K562 (cell line): Measurements from ENCODE around the gene TRIM27. TPM values are rescaled to one million over a fixed set of nuclear protein-coding genes. Genes with fewer than 3 reads are reported as not detected.
A peak's percentile ranks its signal among the peaks of the same experiment; 100 is the strongest.

Source experiments
- ATAC-seq: fragments of 200-7000 bp; cut with Tn5 transposase; 3 replicates; pipeline ENCODE4 v1.9.1; 2020; ENCODE audit warnings: moderate library complexity
- BruUV-seq: library from RNA; stranded (reverse); fragments of 400-500 nt; replicated peaks from 2 replicates; lab custom pipeline; 2021; lab: Mats Ljungman, UMichigan
- CTCF ChIA-PET: fragments of 300-600 bp; formaldehyde crosslinking; extraction: SDS; loops from one replicate; lab custom pipeline; 2021; ENCODE audit warnings: low intra/inter-chr PET ratio; lab: Yijun Ruan, JAX
- POLR2A ChIA-PET: fragments of 300-600, 350-650 bp; sonication (Branson Sonifier 250); formaldehyde crosslinking; extraction: SDS; loops from one replicate; lab custom pipeline; 2021; ENCODE audit warnings: antibody characterized with exemption, inconsistent platforms; lab: Yijun Ruan, JAX
- DNase-seq, 4 experiments: peaks; one replicate each; pipeline versions ENCODE4 v3.0.0 to v3.0.0-alpha.2; 2011 to 2018; ENCODE audit warnings: low spot score in 3 of 4, mixed read lengths in 3 of 4; ENCODE audit errors: extremely low read depth in 1 of 4
- FAIRE-seq: peaks from 2 replicates; lab custom pipeline; 2011; peaks lifted over from hg19 to GRCh38; lab: Jason Lieb, UNC
- H2AFZ ChIP-seq: 2 replicates; pipeline ENCODE4 v1.6.0; 2011; ENCODE audit warnings: low read depth, low read length, control low read depth, inconsistent platforms
- H3K27ac ChIP-seq: fragments of 200-600 bp; 3 replicates; pipeline ENCODE4 v1.8.0; 2011; ENCODE audit warnings: low read depth, mild to moderate bottlenecking, control low read depth, inconsistent platforms, low read length, moderate library complexity, mixed read lengths; ENCODE audit errors: extremely low read depth
- H3K27me3 ChIP-seq, 2 experiments: fragments of 300-600 bp in 1 of 2; 2 replicates in 1 of 2; 3 replicates in 1 of 2; pipeline versions ENCODE4 v1.6.0 to v1.8.0; 2011; ENCODE audit warnings: inconsistent platforms in 2 of 2, low read length in 2 of 2, mild to moderate bottlenecking in 1 of 2, mixed read lengths in 1 of 2, moderate library complexity in 1 of 2; ENCODE audit not compliant: control insufficient read depth in 2 of 2, insufficient read depth in 2 of 2
- H3K36me3 ChIP-seq: fragments of 300-600 bp; 3 replicates; pipeline ENCODE4 v1.8.0; 2011; ENCODE audit warnings: mild to moderate bottlenecking, low read length, inconsistent platforms; ENCODE audit not compliant: control insufficient read depth, insufficient read depth
- H3K4me1 ChIP-seq, 2 experiments: fragments of 200-600 bp in 1 of 2; replicated peaks in 1 of 2; 2 replicates in 1 of 2; 3 replicates in 1 of 2; pipeline versions ENCODE4 v1.5.1 to v1.8.0; 2011; ENCODE audit warnings: inconsistent platforms in 2 of 2, low read length in 2 of 2, mild to moderate bottlenecking in 1 of 2, mixed read lengths in 1 of 2, moderate library complexity in 1 of 2; ENCODE audit not compliant: control insufficient read depth in 2 of 2, insufficient read depth in 2 of 2
- H3K4me2 ChIP-seq: 2 replicates; pipeline ENCODE4 v1.6.1; 2011; ENCODE audit warnings: low read length, control low read depth, inconsistent platforms, mixed read lengths; ENCODE audit not compliant: insufficient read depth
- H3K4me3 ChIP-seq: fragments of 200-600 bp; sonication (generic), shearing (Covaris generic); 2 replicates; pipeline ENCODE4 v1.5.1; 2016; ENCODE audit warnings: control low read depth, inconsistent platforms
- H3K79me2 ChIP-seq: fragments of 200-600 bp; 3 replicates; pipeline ENCODE4 v1.8.0; 2011; ENCODE audit warnings: low read length, inconsistent platforms; ENCODE audit not compliant: control insufficient read depth, insufficient read depth
- H3K9ac ChIP-seq, 2 experiments: 2 replicates each; pipeline versions ENCODE4 v1.6.0 to v1.6.1; 2011; ENCODE audit warnings: low read depth in 2 of 2, low read length in 2 of 2, control low read depth in 1 of 2, inconsistent platforms in 1 of 2, mild to moderate bottlenecking in 1 of 2, mixed read lengths in 1 of 2; ENCODE audit not compliant: insufficient read depth in 1 of 2
- H3K9me1 ChIP-seq: one replicate; pipeline ENCODE4 v1.6.0; 2011; ENCODE audit warnings: inconsistent platforms, mild to moderate bottlenecking, low read length, moderate library complexity; ENCODE audit not compliant: control insufficient read depth, insufficient read depth
- H3K9me3 ChIP-seq: replicated peaks from 2 replicates; pipeline ENCODE4 v1.5.1; 2011; ENCODE audit warnings: low read depth, low read length, inconsistent platforms; ENCODE audit not compliant: control insufficient read depth, insufficient read depth
- H4K20me1 ChIP-seq: replicated peaks from 2 replicates; pipeline ENCODE4 v1.6.1; 2011; ENCODE audit warnings: low read length, inconsistent platforms, mixed read lengths; ENCODE audit not compliant: control insufficient read depth, insufficient read depth
- CCNT2 ChIP-seq: IDR thresholded peaks from 2 replicates; pipeline ENCODE4 v1.6.1; 2011; ENCODE audit warnings: borderline replicate concordance, low read depth, mild to moderate bottlenecking, moderate library complexity, mixed read lengths, low read length; ENCODE audit not compliant: insufficient read length; ENCODE audit errors: extremely low read depth
- E2F3 ChIP-seq: fragments of 250-450 bp; sonication (Bioruptor Pico); IDR thresholded peaks from 2 replicates; pipeline ENCODE4 v1.4.0; 2020; ENCODE audit warnings: mild to moderate bottlenecking
- FOXO4 ChIP-seq: fragments of 450-650 bp; formaldehyde crosslinking; IDR thresholded peaks from 2 replicates; pipeline ENCODE4 v1.4.0; 2020; ENCODE audit warnings: mild to moderate bottlenecking, moderate library complexity
- RB1 ChIP-seq: fragments of 450-650 bp; IDR thresholded peaks from 2 replicates; pipeline ENCODE4 v1.6.1; 2017; ENCODE audit warnings: low read depth, mild to moderate bottlenecking
- SMARCA4 ChIP-seq: fragments of 450-650 bp; IDR thresholded peaks from 2 replicates; pipeline ENCODE4 v1.6.1; 2016
- SRF ChIP-seq, 2 experiments: fragments of 250-450, 450-650 bp in 1 of 2; sonication (Bioruptor Pico) in 1 of 2; sonication (generic) in 1 of 2; formaldehyde crosslinking; IDR thresholded peaks; 2 replicates each; pipeline versions ENCODE4 v1.5.0 to v1.5.1; 2020 to 2022; ENCODE audit warnings: mild to moderate bottlenecking in 1 of 2, missing genetic modification reagents in 1 of 2
- TAF1 ChIP-seq: IDR thresholded peaks from 2 replicates; pipeline ENCODE4 v1.6.1; 2011; ENCODE audit warnings: mild to moderate bottlenecking, low read length, moderate library complexity; ENCODE audit not compliant: insufficient read depth, control insufficient read depth, severe bottlenecking; ENCODE audit errors: extremely low read depth
- U2AF1 ChIP-seq: fragments of 200-400 bp; formaldehyde crosslinking; optimal IDR thresholded peaks from 2 replicates; pipeline ENCODE3; 2017; ENCODE audit warnings: mild to moderate bottlenecking, low read depth, low read length, moderate library complexity
- ZFPM2 ChIP-seq: fragments of 250-450 bp; sonication (Bioruptor Pico); IDR thresholded peaks from 2 replicates; pipeline ENCODE4 v1.5.1; 2022; ENCODE audit warnings: mild to moderate bottlenecking
- ZNF696 ChIP-seq: fragments of 250-450 bp; sonication (Bioruptor Pico); conservative IDR thresholded peaks from 2 replicates; pipeline ENCODE4 v1.4.0; 2020; ENCODE audit warnings: mild to moderate bottlenecking, moderate library complexity
- WGBS: fragments of 100-300 bp; shearing (Covaris generic); methylation state at CpG from one replicate; pipeline ENCODE4 v1.1.6; 2016; ENCODE audit warnings: low coverage, mixed read lengths; ENCODE audit not compliant: insufficient coverage; ENCODE audit errors: missing lambda C conversion rate; 5-methylcytosine and 5-hydroxymethylcytosine counted together
- in situ Hi-C: fragments of 300-500 bp; cut with MboI; formaldehyde crosslinking; loops from 4 replicates; pipeline ENCODE4 v1.15.0; 2018; ENCODE audit warnings: inconsistent platforms, mixed read lengths
- intact Hi-C: fragments of 100-400 bp; cut with micrococcal nuclease; formaldehyde crosslinking; loops from 2 replicates; pipeline ENCODE4 v1.14.2; 2022
- polyA plus RNA-seq, 8 experiments: library from polyadenylated mRNA; depleted of rRNA in 4 of 8; stranded (reverse) in 5 of 8; unstranded in 3 of 8; fragments of >200 nt; fragmentation: Nextera tagmentation in 2 of 8; fragmentation: Illumina TruSeq in 1 of 8; extraction: Ambion mirVana in 2 of 8; extraction: Trizol in 1 of 8; gene quantifications; 2 replicates each; pipeline versions ENCODE4 v1.2.1 to v1.2.3, GENCODE V29; 2011 to 2014; ENCODE audit warnings: inconsistent platforms in 1 of 8, missing spikeins in 1 of 8
- total RNA-seq, 7 experiments: library from RNA; depleted of rRNA in 6 of 7; stranded (reverse); fragments of >200 nt in 6 of 7; fragmentation: Illumina TruSeq in 2 of 7; extraction: Trizol in 2 of 7; gene quantifications; 2 replicates each; pipeline versions ENCODE4 v1.2.1 to v1.2.3, GENCODE V29; 2011 to 2021; ENCODE audit warnings: low replicate concordance in 1 of 7
- TF ChIP-seq, protein P1 (sequence below): sonication (generic); formaldehyde crosslinking; IDR thresholded peaks from 2 replicates; pipeline ENCODE4 v1.8.1; 2023; ENCODE audit warnings: missing genetic modification reagents, mild to moderate bottlenecking, borderline replicate concordance

TRIM27 gene
- total and polyA plus RNA-seq, 9 of the 15 experiments (the other 6 are each of a cell fraction or from before 2014, with no cell fraction given): 37.7 to 235 (median 122) TPM

- TF ChIP-seq RB1: peak; percentile 85
- no peak for TF ChIP-seq ZNF696 (CRISPR knock-in tag)
- TF ChIP-seq E2F3 (CRISPR knock-in tag): no peak
Observed at GRCh38 chr6:28943557-28944411, 20.0 kb upstream of the TRIM27 start (continued).

DNA sequence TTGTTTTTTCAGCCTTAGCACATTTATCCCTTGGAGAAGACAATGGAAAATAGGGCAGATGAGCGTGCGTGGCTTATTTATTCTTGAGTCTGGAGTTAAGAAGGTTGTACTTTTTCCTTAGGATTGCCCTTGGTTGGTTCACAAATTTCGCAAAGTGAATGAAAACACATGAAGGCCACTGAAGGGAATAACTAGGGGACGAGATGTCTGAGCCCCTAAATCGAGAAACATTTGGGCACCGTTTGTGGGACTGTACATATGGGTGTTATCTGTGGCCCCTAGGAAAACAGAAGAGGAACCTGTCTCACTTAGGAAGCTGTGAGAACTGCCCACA lies 19.4 kb upstream of the TRIM27 start:
- peak overlapping the region; percentile 94 for H3K27ac ChIP-seq
- CTCF ChIA-PET: interaction anchor here (0.6 to 1.7 kb wide), 4 partner anchors 39 to 105 kb away, joined by 4 to 6 read pairs (median 5); no protein-coding TSS in a partner anchor
- TF ChIP-seq SRF (CRISPR knock-in tag; IDR thresholded peaks at IDR 0.05): peak in 1 of 2 experiments; percentile 57; a peak in 1 of 4 replicates
- no peak for TF ChIP-seq ZFPM2 (CRISPR knock-in tag)
- TF ChIP-seq FOXO4 (CRISPR knock-in tag): no peak
- TF ChIP-seq U2AF1: no peak
- TF ChIP-seq, protein P1, sequence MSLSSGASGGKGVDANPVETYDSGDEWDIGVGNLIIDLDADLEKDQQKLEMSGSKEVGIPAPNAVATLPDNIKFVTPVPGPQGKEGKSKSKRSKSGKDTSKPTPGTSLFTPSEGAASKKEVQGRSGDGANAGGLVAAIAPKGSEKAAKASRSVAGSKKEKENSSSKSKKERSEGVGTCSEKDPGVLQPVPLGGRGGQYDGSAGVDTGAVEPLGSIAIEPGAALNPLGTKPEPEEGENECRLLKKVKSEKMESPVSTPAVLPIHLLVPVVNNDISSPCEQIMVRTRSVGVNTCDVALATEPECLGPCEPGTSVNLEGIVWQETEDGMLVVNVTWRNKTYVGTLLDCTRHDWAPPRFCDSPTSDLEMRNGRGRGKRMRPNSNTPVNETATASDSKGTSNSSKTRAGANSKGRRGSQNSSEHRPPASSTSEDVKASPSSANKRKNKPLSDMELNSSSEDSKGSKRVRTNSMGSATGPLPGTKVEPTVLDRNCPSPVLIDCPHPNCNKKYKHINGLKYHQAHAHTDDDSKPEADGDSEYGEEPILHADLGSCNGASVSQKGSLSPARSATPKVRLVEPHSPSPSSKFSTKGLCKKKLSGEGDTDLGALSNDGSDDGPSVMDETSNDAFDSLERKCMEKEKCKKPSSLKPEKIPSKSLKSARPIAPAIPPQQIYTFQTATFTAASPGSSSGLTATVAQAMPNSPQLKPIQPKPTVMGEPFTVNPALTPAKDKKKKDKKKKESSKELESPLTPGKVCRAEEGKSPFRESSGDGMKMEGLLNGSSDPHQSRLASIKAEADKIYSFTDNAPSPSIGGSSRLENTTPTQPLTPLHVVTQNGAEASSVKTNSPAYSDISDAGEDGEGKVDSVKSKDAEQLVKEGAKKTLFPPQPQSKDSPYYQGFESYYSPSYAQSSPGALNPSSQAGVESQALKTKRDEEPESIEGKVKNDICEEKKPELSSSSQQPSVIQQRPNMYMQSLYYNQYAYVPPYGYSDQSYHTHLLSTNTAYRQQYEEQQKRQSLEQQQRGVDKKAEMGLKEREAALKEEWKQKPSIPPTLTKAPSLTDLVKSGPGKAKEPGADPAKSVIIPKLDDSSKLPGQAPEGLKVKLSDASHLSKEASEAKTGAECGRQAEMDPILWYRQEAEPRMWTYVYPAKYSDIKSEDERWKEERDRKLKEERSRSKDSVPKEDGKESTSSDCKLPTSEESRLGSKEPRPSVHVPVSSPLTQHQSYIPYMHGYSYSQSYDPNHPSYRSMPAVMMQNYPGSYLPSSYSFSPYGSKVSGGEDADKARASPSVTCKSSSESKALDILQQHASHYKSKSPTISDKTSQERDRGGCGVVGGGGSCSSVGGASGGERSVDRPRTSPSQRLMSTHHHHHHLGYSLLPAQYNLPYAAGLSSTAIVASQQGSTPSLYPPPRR (CRISPR knock-in tag): no peak
- no peak for TF ChIP-seq TAF1
- no peak for TF ChIP-seq CCNT2
- TF ChIP-seq SMARCA4: peak; percentile 38; the same call in 1 of the 2 replicates

More for the DNA sequence above, 19.4 kb upstream of the TRIM27 start:
- Histone ChIP-seq H3K27me3 (no peaks in the 10 kb centered on the region), H3K79me2 (no peaks in the 10 kb centered on the region), H3K9ac (peak overlapping the region; percentile 92 to 94), H4K20me1 (no peaks in the 10 kb centered on the region), H3K9me1 (no peaks in the 10 kb centered on the region), H3K4me3 (peak overlapping the region; percentile 63), H3K4me2 (peak overlapping the region; percentile 99), H3K4me1 (peaks cover 10 to 38% of the 10 kb centered on the region in 2 experiments; a peak in 3 of 5 replicates), H2AFZ (peak overlapping the region; percentile 97), H3K36me3 (no peaks in the 10 kb centered on the region), H3K9me3 (no peaks in the 10 kb centered on the region)
- POLR2A ChIA-PET: interaction anchor here (0.6 to 2.2 kb wide), 3 partner anchors 47 to 1614 kb away, joined by 3 to 8 read pairs (median 3); partner anchors contain the start of gene PRR3
- 3% methylated on average over 6 of the region's 6 CpGs for WGBS
- ATAC-seq (no peak), FAIRE-seq (no peak), DNase-seq (peak in 1 of 4 experiments; percentile 20)
- no TSS peak for BruUV-seq
- in situ Hi-C loops: no loop called here
- intact Hi-C loops: loop anchor here (1.0 to 5.0 kb wide), 5 partner anchors 38 to 689 kb away; partner anchors contain the start of gene GABBR1
